H9 (cell line): Measurements from ENCODE around the gene DRICH1. TPM values are rescaled to one million over a fixed set of nuclear protein-coding genes. Genes with fewer than 3 reads are reported as not detected.
"Not testable (repeated sequence)": the region's sequence is repeated elsewhere in the genome, so short reads cannot be mapped to it uniquely, and the experiment has no call there.

ENCODE experiments used
- DNase-seq: peaks from one replicate; pipeline ENCODE4 v3.0.0-alpha.2; 2017
- H2AFZ ChIP-seq: one replicate; pipeline ENCODE4 v1.6.1; 2013; ENCODE audit warnings: mild to moderate bottlenecking, low read length, control low read depth, moderate library complexity
- H2AK5ac ChIP-seq: 2 replicates; pipeline ENCODE4 v1.6.1; 2013; ENCODE audit warnings: low read length, control low read depth, mixed read lengths; ENCODE audit not compliant: insufficient read length
- H2BK120ac ChIP-seq: one replicate; pipeline ENCODE4 v1.6.1; 2013; ENCODE audit warnings: low read depth, mild to moderate bottlenecking, low read length, control low read depth, inconsistent platforms; ENCODE audit not compliant: poor library complexity, severe bottlenecking
- H2BK12ac ChIP-seq: 2 replicates; pipeline ENCODE4 v1.6.1; 2013; ENCODE audit warnings: low read length, control low read depth, mixed read lengths, low read depth; ENCODE audit not compliant: insufficient read length
- H2BK15ac ChIP-seq: 2 replicates; pipeline ENCODE4 v1.6.1; 2013; ENCODE audit warnings: low read depth, low read length, control low read depth
- H2BK20ac ChIP-seq: one replicate; pipeline ENCODE4 v1.6.1; 2013; ENCODE audit warnings: low read depth, mild to moderate bottlenecking, low read length, control low read depth, inconsistent platforms; ENCODE audit not compliant: poor library complexity, severe bottlenecking
- H2BK5ac ChIP-seq: 2 replicates; pipeline ENCODE4 v1.6.1; 2013; ENCODE audit warnings: low read length, control low read depth, mixed read lengths; ENCODE audit not compliant: insufficient read length
- H3K14ac ChIP-seq: 2 replicates; pipeline ENCODE4 v1.6.1; 2013; ENCODE audit warnings: low read length, control low read depth; ENCODE audit not compliant: insufficient read depth
- H3K18ac ChIP-seq: 2 replicates; pipeline ENCODE4 v1.6.1; 2013; ENCODE audit warnings: low read depth, mild to moderate bottlenecking, mixed read lengths, low read length, control low read depth; ENCODE audit not compliant: insufficient read length
- H3K23ac ChIP-seq: 2 replicates; pipeline ENCODE4 v1.6.1; 2013; ENCODE audit warnings: low read length, control low read depth, mixed read lengths, low read depth; ENCODE audit not compliant: insufficient read length
- H3K23me2 ChIP-seq: 2 replicates; pipeline ENCODE4 v1.6.1; 2013; ENCODE audit warnings: low read depth, mild to moderate bottlenecking, mixed read lengths, low read length, control low read depth; ENCODE audit not compliant: insufficient read length, poor library complexity, severe bottlenecking
- H3K27ac ChIP-seq: 2 replicates; pipeline ENCODE4 v1.5.1; 2013; ENCODE audit warnings: low read length, control low read depth, mixed read lengths, low read depth; ENCODE audit not compliant: insufficient read length
- H3K27me3 ChIP-seq: 2 replicates; pipeline ENCODE4 v1.6.1; 2013; ENCODE audit warnings: low read length, control low read depth, inconsistent platforms; ENCODE audit not compliant: insufficient read depth
- H3K4ac ChIP-seq: 2 replicates; pipeline ENCODE4 v1.6.1; 2013; ENCODE audit warnings: low read depth, mild to moderate bottlenecking, control low read depth, inconsistent platforms, low read length, moderate library complexity
- H3K4me1 ChIP-seq: 2 replicates; pipeline ENCODE4 v1.6.1; 2013; ENCODE audit warnings: low read length, control low read depth, inconsistent platforms; ENCODE audit not compliant: insufficient read depth
- H3K4me2 ChIP-seq: 2 replicates; pipeline ENCODE4 v1.6.1; 2013; ENCODE audit warnings: low read length, control low read depth, mixed read lengths; ENCODE audit not compliant: insufficient read length, insufficient read depth
- H3K56ac ChIP-seq: 2 replicates; pipeline ENCODE4 v1.6.1; 2013; ENCODE audit warnings: low read depth, mild to moderate bottlenecking, mixed read lengths, low read length, control low read depth; ENCODE audit not compliant: insufficient read length
- H3K79me1 ChIP-seq: 2 replicates; pipeline ENCODE4 v1.6.1; 2013; ENCODE audit warnings: low read depth, mild to moderate bottlenecking, moderate library complexity, low read length, control low read depth, inconsistent platforms; ENCODE audit not compliant: insufficient read depth, poor library complexity, severe bottlenecking
- H3K79me2 ChIP-seq: 2 replicates; pipeline ENCODE4 v1.6.1; 2013; ENCODE audit warnings: low read length, control low read depth, inconsistent platforms; ENCODE audit not compliant: insufficient read depth
- H3K9ac ChIP-seq: 2 replicates; pipeline ENCODE4 v1.6.1; 2013; ENCODE audit warnings: low read length, control low read depth, mixed read lengths; ENCODE audit not compliant: insufficient read length; ENCODE audit errors: extremely low read depth
- H3K9me3 ChIP-seq: one replicate; pipeline ENCODE4 v1.6.1; 2013; ENCODE audit warnings: low read depth, low read length, inconsistent platforms; ENCODE audit not compliant: control insufficient read depth
- H3T11ph ChIP-seq: one replicate; pipeline ENCODE4 v1.6.1; 2013; ENCODE audit warnings: mild to moderate bottlenecking, low read length, control low read depth, inconsistent platforms
- H4K20me1 ChIP-seq: one replicate; pipeline ENCODE4 v1.6.1; 2013; ENCODE audit not compliant: control insufficient read depth, insufficient read length, insufficient read depth
- H4K5ac ChIP-seq: 2 replicates; pipeline ENCODE4 v1.6.1; 2013; ENCODE audit warnings: low read depth, mild to moderate bottlenecking, mixed read lengths, low read length, control low read depth; ENCODE audit not compliant: insufficient read length
- H4K8ac ChIP-seq: replicated peaks from 2 replicates; pipeline ENCODE4 v1.6.1; 2013; ENCODE audit warnings: low read length, control low read depth, mixed read lengths, low read depth; ENCODE audit not compliant: insufficient read length
- H4K91ac ChIP-seq: 2 replicates; pipeline ENCODE4 v1.6.1; 2013; ENCODE audit warnings: low read depth, mild to moderate bottlenecking, moderate library complexity, mixed read lengths, low read length, control low read depth; ENCODE audit not compliant: insufficient read length
- H3K27ac Mint-ChIP-seq, 3 experiments: 2 replicates in 2 of 3; 3 replicates in 1 of 3; pipeline ENCODE4 v1.8.0; 2020 to 2021; ENCODE audit warnings: mixed read lengths in 3 of 3, mild to moderate bottlenecking in 1 of 3, moderate library complexity in 1 of 3
- H3K27me3 Mint-ChIP-seq: 2 replicates; pipeline ENCODE4 v1.8.0; 2021; ENCODE audit warnings: low read depth, mild to moderate bottlenecking, moderate library complexity, mixed read lengths
- H3K36me3 Mint-ChIP-seq, 3 experiments: 2 replicates in 2 of 3; 3 replicates in 1 of 3; pipeline ENCODE4 v1.8.0; 2020 to 2021; ENCODE audit warnings: low read depth in 3 of 3, mixed read lengths in 3 of 3; ENCODE audit not compliant: insufficient read depth in 1 of 3
- H3K4me1 Mint-ChIP-seq, 2 experiments: 2 replicates each; pipeline ENCODE4 v1.8.0; 2020; ENCODE audit warnings: mixed read lengths in 2 of 2
- H3K4me3 Mint-ChIP-seq, 2 experiments: 2 replicates in 1 of 2; 3 replicates in 1 of 2; pipeline ENCODE4 v1.8.0; 2020 to 2021; ENCODE audit warnings: mild to moderate bottlenecking in 2 of 2, mixed read lengths in 2 of 2, moderate library complexity in 1 of 2
- H3K9me3 Mint-ChIP-seq, 2 experiments: 2 replicates in 1 of 2; 3 replicates in 1 of 2; pipeline ENCODE4 v1.8.0; 2020; ENCODE audit warnings: mild to moderate bottlenecking in 2 of 2, mixed read lengths in 2 of 2, moderate library complexity in 1 of 2
- WGBS: extraction: QIAGEN DNeasy Blood & Tissue Kit; methylation state at CpG from one replicate; pipeline ENCODE4 v1.1.7; 2013; ENCODE audit warnings: missing lambda C conversion rate, low lambda C conversion rate, mixed read lengths; ENCODE audit not compliant: insufficient read length; ENCODE audit errors: extremely low coverage; 5-methylcytosine and 5-hydroxymethylcytosine counted together
- total RNA-seq: library from RNA; stranded (reverse); gene quantifications from 2 replicates; pipeline ENCODE4 v1.2.1, GENCODE V29; 2021
- TF ChIP-seq, protein P1 (sequence below): fragments of 200-600 bp; sonication (generic); conservative IDR thresholded peaks from 3 replicates; pipeline ENCODE4 v1.8.0; 2021; ENCODE audit warnings: antibody characterized with exemption, mild to moderate bottlenecking

The DRICH1 gene
- total RNA-seq, 1 experiment from 2014 or later: not detected

GRCh38 chr22:23670378-23671295 is 38.5 kb upstream of the DRICH1 start:
- Mint-ChIP-seq H3K27me3 (no peaks in the 10 kb centered on the region), H3K36me3 (peaks cover 5 to 7% (median 6%) of the 10 kb centered on the region in 3 experiments), H3K4me3 (no peak overlapping the region), H3K4me1 (peaks cover 23 to 26% of the 10 kb centered on the region in 2 experiments), H3K27ac (peak overlapping the region in 2 of 3 experiments; percentile 55 to 70; a peak in 3 of 7 replicates), H3K9me3 (peaks cover 4% of the 10 kb centered on the region in 2 experiments; a peak in 3 of 5 replicates)
- no peaks in the 10 kb centered on the region for H3K79me1 ChIP-seq
- H2BK20ac ChIP-seq: no peak overlapping the region
- H3K14ac ChIP-seq: no peak overlapping the region
- no peak overlapping the region for H3K56ac ChIP-seq
- H3K9ac ChIP-seq: no peak overlapping the region
- H3K4me2 ChIP-seq: no peak overlapping the region
- no peak overlapping the region for H3K27ac ChIP-seq
- H3T11ph ChIP-seq: no peak overlapping the region
- no peak overlapping the region for H3K23ac ChIP-seq
- no peaks in the 10 kb centered on the region for H3K9me3 ChIP-seq
- no peaks in the 10 kb centered on the region for H4K20me1 ChIP-seq
- H4K5ac ChIP-seq: no peak overlapping the region
- no peak overlapping the region for H4K91ac ChIP-seq
- no peaks in the 10 kb centered on the region for H3K4me1 ChIP-seq
- H4K8ac ChIP-seq: no peak overlapping the region
- no peaks in the 10 kb centered on the region for H3K23me2 ChIP-seq
- no peaks in the 10 kb centered on the region for H3K79me2 ChIP-seq
- H2BK15ac ChIP-seq: no peak overlapping the region
- WGBS: no CpG with 5 or more reads among the region's 16 CpGs
- H3K4ac ChIP-seq: no peak overlapping the region
- no peak overlapping the region for H3K18ac ChIP-seq
- H3K27me3 ChIP-seq: no peaks in the 10 kb centered on the region
- H2BK12ac ChIP-seq: no peak overlapping the region
- TF ChIP-seq, protein P1, sequence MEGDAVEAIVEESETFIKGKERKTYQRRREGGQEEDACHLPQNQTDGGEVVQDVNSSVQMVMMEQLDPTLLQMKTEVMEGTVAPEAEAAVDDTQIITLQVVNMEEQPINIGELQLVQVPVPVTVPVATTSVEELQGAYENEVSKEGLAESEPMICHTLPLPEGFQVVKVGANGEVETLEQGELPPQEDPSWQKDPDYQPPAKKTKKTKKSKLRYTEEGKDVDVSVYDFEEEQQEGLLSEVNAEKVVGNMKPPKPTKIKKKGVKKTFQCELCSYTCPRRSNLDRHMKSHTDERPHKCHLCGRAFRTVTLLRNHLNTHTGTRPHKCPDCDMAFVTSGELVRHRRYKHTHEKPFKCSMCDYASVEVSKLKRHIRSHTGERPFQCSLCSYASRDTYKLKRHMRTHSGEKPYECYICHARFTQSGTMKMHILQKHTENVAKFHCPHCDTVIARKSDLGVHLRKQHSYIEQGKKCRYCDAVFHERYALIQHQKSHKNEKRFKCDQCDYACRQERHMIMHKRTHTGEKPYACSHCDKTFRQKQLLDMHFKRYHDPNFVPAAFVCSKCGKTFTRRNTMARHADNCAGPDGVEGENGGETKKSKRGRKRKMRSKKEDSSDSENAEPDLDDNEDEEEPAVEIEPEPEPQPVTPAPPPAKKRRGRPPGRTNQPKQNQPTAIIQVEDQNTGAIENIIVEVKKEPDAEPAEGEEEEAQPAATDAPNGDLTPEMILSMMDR: no peak
- H2BK120ac ChIP-seq: no peak overlapping the region
- DNase-seq: no peak
- no peak overlapping the region for H2AK5ac ChIP-seq
- H2BK5ac ChIP-seq: no peak overlapping the region
- no peak overlapping the region for H2AFZ ChIP-seq

- H2BK20ac ChIP-seq, H3K27ac ChIP-seq, H3K4me2 ChIP-seq, H3K56ac ChIP-seq, H3K14ac ChIP-seq, DNase-seq, H2BK5ac ChIP-seq, H4K20me1 ChIP-seq, H2BK15ac ChIP-seq, H4K8ac ChIP-seq, H3K23ac ChIP-seq, H3K79me1 ChIP-seq, H3K4me1 Mint-ChIP-seq, H3K27ac Mint-ChIP-seq, H2BK120ac ChIP-seq, H3K4ac ChIP-seq, H4K5ac ChIP-seq, H2BK12ac ChIP-seq, H3K27me3 ChIP-seq, H3K4me1 ChIP-seq, H3K9ac ChIP-seq, H2AFZ ChIP-seq, H3T11ph ChIP-seq, H3K9me3 ChIP-seq, H3K18ac ChIP-seq, H3K79me2 ChIP-seq, H3K4me3 Mint-ChIP-seq, H3K27me3 Mint-ChIP-seq, H2AK5ac ChIP-seq, H3K23me2 ChIP-seq, H4K91ac ChIP-seq: not testable (repeated sequence)
- Mint-ChIP-seq H3K36me3 (peaks cover 48 to 70% (median 68%) of the 10 kb centered on the region in 3 experiments), H3K9me3 (peaks cover 35 to 36% of the 10 kb centered on the region in 2 experiments)
- WGBS: no CpG with 5 or more reads among the region's 4 CpGs
Measured at GRCh38 chr22:23660381-23660780, 28.3 kb upstream of the DRICH1 start.
